ENCODE measurements around the gene LHX3.

The LHX3 gene

GRCh38 chr9:136153381-136154065 is 51.4 kb downstream of the LHX3 start:
- no peak for TF ChIP-seq CTCF (IDR thresholded peaks at IDR 0.05)

GRCh38 chr9:136152931-136153330 is 52.0 kb downstream of the LHX3 start:
- no peak for TF ChIP-seq CTCF (IDR thresholded peaks at IDR 0.05)

- TF ChIP-seq CTCF (IDR thresholded peaks at IDR 0.05): no peak
These were observed 52.4 kb downstream of the LHX3 start for GRCh38 chr9:136152543-136152866.

- TF ChIP-seq CTCF (IDR thresholded peaks at IDR 0.05): no peak
These were observed 52.9 kb downstream of the LHX3 start for GRCh38 chr9:136151848-136152542.

- no peak for TF ChIP-seq CTCF (IDR thresholded peaks at IDR 0.05)
These were observed 53.6 kb downstream of the LHX3 start for GRCh38 chr9:136151214-136151804.

- no peak for TF ChIP-seq CTCF (IDR thresholded peaks at IDR 0.05)
These were observed 55.1 kb downstream of the LHX3 start for GRCh38 chr9:136149853-136150252.

- no peak for TF ChIP-seq CTCF (IDR thresholded peaks at IDR 0.05)
These were observed 55.6 kb downstream of the LHX3 start for GRCh38 chr9:136149337-136149736.

Measured in LNCAP (cell line).